CD14-positive monocyte (primary cell): ENCODE results near the gene NCOA7. TPM values are rescaled to one million over a fixed set of nuclear protein-coding genes. Genes with fewer than 3 reads are reported as not detected.

Source experiments
- DNase-seq, 3 donors: peaks; one replicate each; pipeline ENCODE4 v3.0.0-alpha.2; 2011 to 2022
- H2AFZ ChIP-seq: 2 replicates; pipeline ENCODE4 v1.6.0; 2012; ENCODE audit warnings: mild to moderate bottlenecking, low read depth, low read length, inconsistent platforms; ENCODE audit not compliant: insufficient read depth, poor library complexity, severe bottlenecking
- H3K27ac ChIP-seq, 2 donors: 1 replicate in 1 of 2; 2 replicates in 1 of 2; pipeline ENCODE4 v1.5.1; 2012 to 2013; ENCODE audit warnings: low read length in 2 of 2, control low read depth in 1 of 2, inconsistent platforms in 1 of 2, low read depth in 1 of 2, mild to moderate bottlenecking in 1 of 2
- H3K27me3 ChIP-seq, 2 donors: one replicate each; pipeline versions ENCODE4 v1.6.0 to v1.6.1; 2011 to 2013; ENCODE audit warnings: low read length in 2 of 2; ENCODE audit not compliant: control insufficient read depth in 2 of 2, insufficient read depth in 2 of 2
- H3K36me3 ChIP-seq, 2 donors: replicated peaks in 1 of 2; 1 replicate in 1 of 2; 2 replicates in 1 of 2; pipeline versions ENCODE4 v1.5.1 to v1.6.1; 2012 to 2013; ENCODE audit warnings: low read length in 2 of 2, control low read depth in 1 of 2, inconsistent platforms in 1 of 2, mild to moderate bottlenecking in 1 of 2; ENCODE audit not compliant: insufficient read depth in 2 of 2, control insufficient read depth in 1 of 2
- H3K4me1 ChIP-seq, 2 donors: 1 replicate in 1 of 2; 2 replicates in 1 of 2; pipeline versions ENCODE4 v1.5.1 to v1.6.1; 2012 to 2013; ENCODE audit warnings: low read length in 2 of 2, control low read depth in 1 of 2, inconsistent platforms in 1 of 2, mild to moderate bottlenecking in 1 of 2, moderate library complexity in 1 of 2; ENCODE audit not compliant: insufficient read depth in 2 of 2, control insufficient read depth in 1 of 2
- H3K4me2 ChIP-seq: replicated peaks from 2 replicates; pipeline ENCODE3; 2012; ENCODE audit warnings: low read length, moderate library complexity, mild to moderate bottlenecking; ENCODE audit not compliant: poor library complexity, severe bottlenecking; ENCODE audit errors: extremely low read depth
- H3K4me3 ChIP-seq, 3 experiments: fragments of 200-600 bp in 1 of 3; sonication (generic) in 1 of 3; replicated peaks in 1 of 3; 1 replicate in 2 of 3; 2 replicates in 1 of 3; pipeline ENCODE4 v1.5.1; 2011 to 2013; ENCODE audit warnings: low read length in 3 of 3, mild to moderate bottlenecking in 3 of 3, control low read depth in 2 of 3, low read depth in 2 of 3, inconsistent platforms in 1 of 3, moderate library complexity in 1 of 3
- H3K79me2 ChIP-seq: 2 replicates; pipeline ENCODE4 v1.6.0; 2012; ENCODE audit warnings: mild to moderate bottlenecking, control low read depth, inconsistent platforms, low read length, moderate library complexity; ENCODE audit not compliant: insufficient read depth
- H3K9ac ChIP-seq: 2 replicates; pipeline ENCODE4 v1.6.0; 2017; ENCODE audit warnings: low read length, mild to moderate bottlenecking; ENCODE audit not compliant: insufficient read depth, poor library complexity, severe bottlenecking
- H3K9me3 ChIP-seq, 2 donors: replicated peaks in 1 of 2; 1 replicate in 1 of 2; 2 replicates in 1 of 2; pipeline versions ENCODE4 v1.5.1 to v1.6.1; 2012 to 2013; ENCODE audit warnings: low read length in 2 of 2, control low read depth in 1 of 2; ENCODE audit not compliant: control insufficient read depth in 1 of 2, insufficient read depth in 1 of 2
- H4K20me1 ChIP-seq: 2 replicates; pipeline ENCODE4 v1.6.0; 2012; ENCODE audit warnings: mild to moderate bottlenecking, low read length, control low read depth, moderate library complexity; ENCODE audit not compliant: insufficient read depth
- H3K27ac Mint-ChIP-seq, 7 donors: one replicate each; pipeline ENCODE4 v1.8.0; 2020; ENCODE audit warnings: mild to moderate bottlenecking in 7 of 7, mixed read lengths in 7 of 7, moderate library complexity in 6 of 7, inconsistent platforms in 2 of 7
- H3K27me3 Mint-ChIP-seq, 3 donors: one replicate each; pipeline ENCODE4 v1.8.0; 2021 to 2022; ENCODE audit warnings: low read depth in 3 of 3, mild to moderate bottlenecking in 3 of 3, mixed read lengths in 3 of 3, moderate library complexity in 3 of 3, inconsistent platforms in 1 of 3
- H3K36me3 Mint-ChIP-seq, 2 donors: one replicate each; pipeline ENCODE4 v1.8.0; 2020; ENCODE audit warnings: mixed read lengths in 2 of 2, inconsistent platforms in 1 of 2, mild to moderate bottlenecking in 1 of 2
- H3K4me1 Mint-ChIP-seq: one replicate; pipeline ENCODE4 v1.8.0; 2020; ENCODE audit warnings: mild to moderate bottlenecking, mixed read lengths
- H3K4me3 Mint-ChIP-seq, 2 donors: one replicate each; pipeline ENCODE4 v1.8.0; 2020; ENCODE audit warnings: mild to moderate bottlenecking in 2 of 2, mixed read lengths in 2 of 2, moderate library complexity in 1 of 2
- H3K9me3 Mint-ChIP-seq, 7 donors: one replicate each; pipeline ENCODE4 v1.8.0; 2020 to 2022; ENCODE audit warnings: mixed read lengths in 7 of 7, mild to moderate bottlenecking in 6 of 7, moderate library complexity in 6 of 7, inconsistent platforms in 2 of 7
- WGBS: methylation state at CpG from one replicate; pipeline ENCODE4 v1.1.5; 2013; ENCODE audit warnings: missing lambda C conversion rate; ENCODE audit not compliant: insufficient coverage; 5-methylcytosine and 5-hydroxymethylcytosine counted together
- intact Hi-C, 2 donors: fragments of 100-400 bp; cut with micrococcal nuclease; formaldehyde crosslinking; loops; one replicate each; pipeline versions ENCODE4 v1.15.0 to v1.15.1; 2023
- polyA plus RNA-seq, 3 donors: library from polyadenylated mRNA; depleted of rRNA in 1 of 3; unstranded in 2 of 3; stranded (reverse) in 1 of 3; fragments of 300-500 nt in 2 of 3; fragments of >200 nt in 1 of 3; fragmentation: Illumina TruSeq in 2 of 3; gene quantifications; 1 replicate in 2 of 3; 2 replicates in 1 of 3; pipeline ENCODE4 v1.2.3, GENCODE V29; 2012 to 2021
- TF ChIP-seq, protein P1 (sequence below): fragments of 200-600 bp; IDR thresholded peaks from one replicate; pipeline ENCODE4 v1.8.0; 2022; ENCODE audit warnings: antibody characterized with exemption, mild to moderate bottlenecking

The NCOA7 gene
- polyA plus RNA-seq, 3 donors, result 8.3 to 21.9 (median 11.2) TPM

DNA sequence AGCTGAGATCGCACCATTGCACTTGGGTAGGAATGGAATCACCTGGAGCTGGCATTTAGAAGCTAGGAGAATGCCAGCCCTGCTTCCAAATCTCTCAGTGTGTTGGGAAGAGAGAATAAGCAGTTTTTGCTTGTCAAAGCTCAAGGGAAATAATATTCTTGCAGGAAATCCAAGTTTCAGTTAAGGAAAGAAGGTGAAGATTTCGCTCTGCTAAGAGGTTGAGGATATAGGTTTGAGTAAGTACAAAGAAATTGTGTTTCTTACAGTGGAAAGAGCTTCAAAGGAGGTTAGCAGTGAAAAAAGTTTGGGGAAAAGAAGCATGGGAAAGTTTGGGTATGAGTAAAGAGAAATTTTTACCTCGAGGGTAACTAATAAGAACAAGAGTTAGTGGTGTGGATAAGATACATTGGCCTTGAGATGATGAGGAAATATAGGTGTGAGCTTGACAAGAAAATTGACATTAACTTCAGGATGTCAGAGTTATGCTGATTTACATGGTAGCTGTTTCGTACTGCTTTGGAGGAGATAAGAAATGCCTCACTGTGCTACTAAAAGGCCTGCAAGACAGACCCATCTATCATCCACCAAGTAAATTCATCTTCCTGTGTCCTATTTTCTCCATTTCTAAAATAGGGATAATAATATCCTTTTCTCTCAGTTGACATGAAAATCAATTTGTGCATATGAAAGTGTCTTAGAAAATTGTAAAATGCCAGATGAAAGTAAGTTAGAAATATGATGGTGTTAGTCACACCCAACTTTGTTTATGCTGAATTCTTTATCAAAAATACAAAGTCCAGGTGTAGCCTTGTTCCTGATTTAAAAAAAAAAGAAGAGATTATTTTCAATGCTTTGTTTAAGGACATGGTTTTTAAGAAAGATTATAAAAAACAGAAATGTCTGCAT lies 153.0 kb downstream of the NCOA7 start:
- Mint-ChIP-seq H3K27ac (peak overlapping the region in 2 of 7 donors; percentile 12 to 30), H3K9me3 (no peaks in the 10 kb centered on the region), H3K4me1 (peaks cover 34% of the 10 kb centered on the region), H3K4me3 (no peak overlapping the region), H3K36me3 (no peaks in the 10 kb centered on the region), H3K27me3 (peaks cover 0 to 2% (median 0%) of the 10 kb centered on the region in 3 donors)
- intact Hi-C loops, result no loop called here
- H3K27ac ChIP-seq, result peak overlapping the region in 1 of 2 donors; percentile 71
- H3K4me1 ChIP-seq, result peaks cover 8 to 21% of the 10 kb centered on the region in 2 donors
- TF ChIP-seq, protein P1, sequence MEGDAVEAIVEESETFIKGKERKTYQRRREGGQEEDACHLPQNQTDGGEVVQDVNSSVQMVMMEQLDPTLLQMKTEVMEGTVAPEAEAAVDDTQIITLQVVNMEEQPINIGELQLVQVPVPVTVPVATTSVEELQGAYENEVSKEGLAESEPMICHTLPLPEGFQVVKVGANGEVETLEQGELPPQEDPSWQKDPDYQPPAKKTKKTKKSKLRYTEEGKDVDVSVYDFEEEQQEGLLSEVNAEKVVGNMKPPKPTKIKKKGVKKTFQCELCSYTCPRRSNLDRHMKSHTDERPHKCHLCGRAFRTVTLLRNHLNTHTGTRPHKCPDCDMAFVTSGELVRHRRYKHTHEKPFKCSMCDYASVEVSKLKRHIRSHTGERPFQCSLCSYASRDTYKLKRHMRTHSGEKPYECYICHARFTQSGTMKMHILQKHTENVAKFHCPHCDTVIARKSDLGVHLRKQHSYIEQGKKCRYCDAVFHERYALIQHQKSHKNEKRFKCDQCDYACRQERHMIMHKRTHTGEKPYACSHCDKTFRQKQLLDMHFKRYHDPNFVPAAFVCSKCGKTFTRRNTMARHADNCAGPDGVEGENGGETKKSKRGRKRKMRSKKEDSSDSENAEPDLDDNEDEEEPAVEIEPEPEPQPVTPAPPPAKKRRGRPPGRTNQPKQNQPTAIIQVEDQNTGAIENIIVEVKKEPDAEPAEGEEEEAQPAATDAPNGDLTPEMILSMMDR, result no peak
- no peak overlapping the region for H3K9ac ChIP-seq
- H3K27me3 ChIP-seq, result no peaks in the 10 kb centered on the region
- no peaks in the 10 kb centered on the region for H3K36me3 ChIP-seq
- no peaks in the 10 kb centered on the region for H3K79me2 ChIP-seq
- 97% methylated on average over 3 of the region's 4 CpGs for WGBS
- peak overlapping the region in 1 of 3 experiments; percentile 46 for H3K4me3 ChIP-seq
- no peaks in the 10 kb centered on the region for H4K20me1 ChIP-seq
- no peaks in the 10 kb centered on the region for H3K9me3 ChIP-seq
- peak overlapping the region; percentile 57 for H3K4me2 ChIP-seq
- no peak for DNase-seq
- H2AFZ ChIP-seq, result peak overlapping the region; percentile 68

DNA sequence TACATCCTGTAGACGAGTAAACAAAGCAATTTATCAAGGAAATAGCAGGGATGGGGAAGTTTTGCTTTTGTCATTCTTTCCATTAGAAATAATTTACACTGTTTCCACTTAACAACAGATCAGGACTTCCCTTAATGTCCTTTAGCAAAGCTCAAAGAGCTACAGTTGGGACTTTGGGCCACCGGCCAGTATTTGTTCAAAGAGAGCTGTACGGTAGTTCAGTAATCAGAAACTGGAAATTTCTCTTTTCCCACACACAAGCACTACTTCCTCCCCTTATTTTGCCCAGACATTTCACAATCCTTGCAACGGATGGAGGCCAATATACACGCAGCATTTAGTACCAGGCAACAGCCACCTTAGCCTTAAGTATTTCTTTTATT lies 153.7 kb downstream of the NCOA7 start:
- H3K27me3 ChIP-seq, result no peaks in the 10 kb centered on the region
- H2AFZ ChIP-seq, result peak overlapping the region; percentile 68
- 0% methylated on average over 2 of the region's 5 CpGs for WGBS
- Mint-ChIP-seq H3K36me3 (no peaks in the 10 kb centered on the region), H3K27me3 (no peaks in the 10 kb centered on the region), H3K9me3 (no peaks in the 10 kb centered on the region), H3K27ac (peak overlapping the region in 6 of 7 donors; percentile 25 to 64 (median 57)), H3K4me1 (peaks cover 34% of the 10 kb centered on the region), H3K4me3 (peak overlapping the region in 1 of 2 donors; percentile 72)
- no peaks in the 10 kb centered on the region for H3K79me2 ChIP-seq
- H3K9ac ChIP-seq, result no peak overlapping the region
- intact Hi-C loops, result no loop called here
- H3K4me1 ChIP-seq, result peaks cover 8 to 21% of the 10 kb centered on the region in 2 donors
- peak overlapping the region; percentile 57 for H3K4me2 ChIP-seq
- TF ChIP-seq, protein P1, result no peak
- H3K9me3 ChIP-seq, result no peaks in the 10 kb centered on the region
- H3K4me3 ChIP-seq, result peak overlapping the region in 2 of 3 experiments; percentile 10 to 46
- peak overlapping the region in 1 of 2 donors; percentile 71 for H3K27ac ChIP-seq
- peak; percentile 32 to 72 (median 42) for DNase-seq
- no peaks in the 10 kb centered on the region for H4K20me1 ChIP-seq
- H3K36me3 ChIP-seq, result no peaks in the 10 kb centered on the region
